NCI-H146 treated with DMSO at 0.1 percent for 48 hours (cell line): Measurements from ENCODE around the gene ADK.
"Not testable (repeated sequence)": the region's sequence is repeated elsewhere in the genome, so short reads cannot be mapped to it uniquely, and the experiment has no call there.

Source experiments
- DNase-seq: peaks from one replicate; lab custom pipeline; 2025; ENCODE audit not compliant: unreplicated experiment; lab: John Stamatoyannopoulos, UW

The ADK gene

GRCh38 chr10:74150990-74151878 is at the start of gene ADK:
Gene ADK, plus strand, starts transcription at chr10:74151221. Its CDS starts 58 bp downstream, at chr10:74151279.
- DNase-seq, result peak; percentile 96

GRCh38 chr10:74103560-74104258 is 47.3 kb upstream of the ADK start:
- no peak for DNase-seq

- no peak for DNase-seq
Observed at GRCh38 chr10:74104480-74104879, 46.5 kb upstream of the ADK start.

GRCh38 chr10:74104996-74105395 is 46.0 kb upstream of the ADK start:
- DNase-seq, result no peak

- no peak for DNase-seq
Observed at GRCh38 chr10:74107391-74107790, 43.6 kb upstream of the ADK start.

- no peak for DNase-seq
Observed at GRCh38 chr10:74109452-74109851, 41.6 kb upstream of the ADK start.

- no peak for DNase-seq
Observed at GRCh38 chr10:74110120-74110519, 40.9 kb upstream of the ADK start.

GRCh38 chr10:74111799-74112198 is 39.2 kb upstream of the ADK start:
- DNase-seq, result no peak

GRCh38 chr10:74113546-74113945 is 37.5 kb upstream of the ADK start:
- no peak for DNase-seq

GRCh38 chr10:74114041-74114448 is 37.0 kb upstream of the ADK start:
- no peak for DNase-seq

- DNase-seq, result no peak
Observed at GRCh38 chr10:74117738-74118137, 33.3 kb upstream of the ADK start.

- DNase-seq, result no peak
Observed at GRCh38 chr10:74118804-74119203, 32.2 kb upstream of the ADK start.

GRCh38 chr10:74120911-74121310 is 30.1 kb upstream of the ADK start:
- no peak for DNase-seq

- DNase-seq, result no peak
Observed at GRCh38 chr10:74121368-74121767, 29.7 kb upstream of the ADK start.

GRCh38 chr10:74122060-74122459 is 29.0 kb upstream of the ADK start:
- DNase-seq, result no peak

GRCh38 chr10:74123081-74123480 is 27.9 kb upstream of the ADK start:
- no peak for DNase-seq

GRCh38 chr10:74133923-74134820 is 16.8 kb upstream of the ADK start:
- DNase-seq, result no peak

- DNase-seq, result no peak
Observed at GRCh38 chr10:74135452-74135851, 15.6 kb upstream of the ADK start.

GRCh38 chr10:74137992-74138391 is 13.0 kb upstream of the ADK start:
- no peak for DNase-seq

- DNase-seq, result not testable (repeated sequence)
Observed at GRCh38 chr10:74138596-74138995, 12.4 kb upstream of the ADK start.

GRCh38 chr10:74139981-74140380 is 11.0 kb upstream of the ADK start:
- DNase-seq, result no peak
